Measurements from ENCODE around the gene CD33. TPM values are rescaled to one million over a fixed set of nuclear protein-coding genes. Genes with fewer than 3 reads are reported as not detected.
"Not testable (repeated sequence)": the region's sequence is repeated elsewhere in the genome, so short reads cannot be mapped to it uniquely, and the experiment has no call there.

The CD33 gene
- polyA plus RNA-seq, 3 donors from 2014 or later: 3.5 to 17.4 (median 10.3) TPM

GRCh38 chr19:51195616-51196015, 29.3 kb upstream of the CD33 start:
- peaks cover 0 to 7% (median 4%) of the 10 kb centered on the region in 3 donors for H3K27me3 Mint-ChIP-seq (ENCODE audit: low read depth in 3 of 3)
- no peak for DNase-seq
- no peak overlapping the region for H3K4me3 Mint-ChIP-seq
- H3K36me3 Mint-ChIP-seq: no peaks in the 10 kb centered on the region
- H3K9me3 Mint-ChIP-seq: no peaks in the 10 kb centered on the region
- H3K4me1 Mint-ChIP-seq: peaks cover 7 to 9% of the 10 kb centered on the region in 2 donors
- H3K27ac Mint-ChIP-seq: peak overlapping the region in 1 of 6 donors; percentile 46

- Mint-ChIP-seq H3K9me3 (no peaks in the 10 kb centered on the region), H3K4me3 (no peak overlapping the region), H3K27ac (no peak overlapping the region), H3K4me1 (peaks cover 7 to 9% of the 10 kb centered on the region in 2 donors), H3K27me3 (ENCODE audit: low read depth in 3 of 3) (peaks cover 0 to 7% (median 4%) of the 10 kb centered on the region in 3 donors), H3K36me3 (no peaks in the 10 kb centered on the region)
- no peak for DNase-seq
Observed at GRCh38 chr19:51196181-51196580, 28.7 kb upstream of the CD33 start.

DNA sequence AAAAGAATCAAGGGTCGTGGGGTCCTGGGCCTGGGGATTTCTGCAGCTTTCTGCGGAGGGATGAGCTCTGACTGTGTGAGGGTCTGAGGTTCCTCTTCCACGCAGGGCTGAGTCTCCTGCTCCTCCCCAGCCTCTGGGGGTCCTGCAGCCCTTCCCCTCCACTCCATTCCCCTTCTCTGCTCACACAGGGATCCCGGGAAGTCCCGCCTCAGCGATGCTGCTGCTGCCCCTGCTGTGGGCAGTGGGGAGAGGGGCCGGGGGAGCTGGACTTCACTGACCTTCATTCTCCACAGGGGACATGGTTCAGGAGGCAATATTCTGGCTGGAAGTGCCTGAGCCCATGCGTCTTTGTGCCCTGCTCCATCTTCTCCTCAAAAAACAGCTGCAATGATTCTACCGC, 26.2 kb upstream of the CD33 start:
- H3K4me3 Mint-ChIP-seq: no peak overlapping the region
- peaks cover 7 to 9% of the 10 kb centered on the region in 2 donors for H3K4me1 Mint-ChIP-seq
- no peak for DNase-seq
- H3K36me3 Mint-ChIP-seq: no peaks in the 10 kb centered on the region
- no peaks in the 10 kb centered on the region for H3K9me3 Mint-ChIP-seq
- H3K27ac Mint-ChIP-seq: no peak overlapping the region
- H3K27me3 Mint-ChIP-seq (ENCODE audit: low read depth in 3 of 3): peaks cover 0 to 7% (median 4%) of the 10 kb centered on the region in 3 donors

GRCh38 chr19:51200071-51200666, 24.7 kb upstream of the CD33 start:
- H3K9me3 Mint-ChIP-seq: no peaks in the 10 kb centered on the region
- H3K4me3 Mint-ChIP-seq: no peak overlapping the region
- peaks cover 0 to 9% (median 4%) of the 10 kb centered on the region in 3 donors for H3K27me3 Mint-ChIP-seq (ENCODE audit: low read depth in 3 of 3)
- H3K36me3 Mint-ChIP-seq: no peaks in the 10 kb centered on the region
- no peak overlapping the region for H3K27ac Mint-ChIP-seq
- no peak for DNase-seq
- H3K4me1 Mint-ChIP-seq: peaks cover 2 to 8% of the 10 kb centered on the region in 2 donors

DNA sequence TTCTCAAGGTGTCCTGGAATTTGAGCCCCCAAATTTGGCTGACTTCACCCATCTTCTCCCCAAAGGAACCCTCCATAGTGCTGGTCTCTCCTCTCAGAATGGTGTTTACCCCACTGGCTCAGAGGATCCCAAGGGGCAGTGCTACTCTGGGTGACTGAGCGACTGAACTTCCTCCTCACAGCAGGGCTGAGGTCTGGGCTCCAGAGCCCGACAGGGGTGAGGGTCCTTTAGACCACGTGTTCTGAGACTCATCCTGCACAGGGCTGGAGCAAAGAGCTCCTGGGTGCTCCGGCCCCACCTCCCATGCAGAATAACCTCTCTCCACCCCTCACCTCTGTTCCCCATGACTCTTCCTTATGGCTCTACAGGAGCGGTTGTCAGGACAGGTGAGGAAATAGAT, 23.2 kb upstream of the CD33 start:
- DNase-seq: no peak
- H3K4me1 Mint-ChIP-seq: peaks cover 0 to 7% of the 10 kb centered on the region in 2 donors
- no peaks in the 10 kb centered on the region for H3K9me3 Mint-ChIP-seq
- H3K27me3 Mint-ChIP-seq (ENCODE audit: low read depth in 3 of 3): peaks cover 0 to 5% (median 4%) of the 10 kb centered on the region in 3 donors
- no peaks in the 10 kb centered on the region for H3K36me3 Mint-ChIP-seq
- no peak overlapping the region for H3K27ac Mint-ChIP-seq
- no peak overlapping the region for H3K4me3 Mint-ChIP-seq

GRCh38 chr19:51203916-51204315, 21.0 kb upstream of the CD33 start:
- Mint-ChIP-seq H3K9me3 (no peaks in the 10 kb centered on the region), H3K4me3 (no peak overlapping the region), H3K27ac (no peak overlapping the region), H3K27me3 (ENCODE audit: low read depth in 3 of 3) (peaks cover 4 to 5% (median 4%) of the 10 kb centered on the region in 3 donors), H3K4me1 (peaks cover 0 to 7% of the 10 kb centered on the region in 2 donors), H3K36me3 (peaks cover 0 to 4% (median 0%) of the 10 kb centered on the region in 3 donors)
- DNase-seq: no peak

- Mint-ChIP-seq H3K9me3 (no peaks in the 10 kb centered on the region), H3K27me3 (ENCODE audit: low read depth in 3 of 3) (peaks cover 3 to 5% (median 4%) of the 10 kb centered on the region in 3 donors)
Observed at GRCh38 chr19:51204321-51204720, 20.6 kb upstream of the CD33 start.

DNA sequence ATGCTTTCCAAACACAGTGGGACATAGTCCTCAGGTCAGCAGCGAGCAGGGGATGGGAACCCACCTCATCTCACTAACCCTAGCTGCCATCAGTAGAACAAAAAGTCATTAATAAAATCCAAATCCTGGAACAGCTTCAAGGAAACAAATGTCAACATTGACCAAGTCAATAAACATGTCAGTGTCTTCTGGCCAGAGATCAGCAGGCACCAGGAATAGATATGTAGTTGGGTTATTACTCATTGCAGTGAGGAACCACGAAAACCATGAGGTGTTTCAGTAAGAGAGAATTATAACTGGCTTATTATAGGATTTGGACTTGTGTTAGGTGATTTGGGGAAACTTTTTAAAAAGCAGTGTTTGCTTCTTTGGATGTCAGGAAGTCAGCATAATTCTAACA, 17.1 kb upstream of the CD33 start:
- Mint-ChIP-seq H3K36me3 (peaks cover 0 to 4% (median 0%) of the 10 kb centered on the region in 3 donors), H3K27me3 (ENCODE audit: low read depth in 3 of 3) (peaks cover 0 to 5% (median 4%) of the 10 kb centered on the region in 3 donors)

More at GRCh38 chr19:51204321-51204720, 20.6 kb upstream of the CD33 start:
- Mint-ChIP-seq H3K36me3 (peaks cover 0 to 4% (median 0%) of the 10 kb centered on the region in 3 donors), H3K27ac (no peak overlapping the region), H3K4me3 (no peak overlapping the region), H3K4me1 (peaks cover 0 to 7% of the 10 kb centered on the region in 2 donors)
- DNase-seq: no peak

GRCh38 chr19:51210191-51210784, 14.6 kb upstream of the CD33 start:
- DNase-seq: no peak
- Mint-ChIP-seq H3K4me3 (no peak overlapping the region), H3K36me3 (peaks cover 0 to 4% (median 0%) of the 10 kb centered on the region in 3 donors), H3K9me3 (no peaks in the 10 kb centered on the region), H3K4me1 (peaks cover 9 to 13% of the 10 kb centered on the region in 2 donors), H3K27ac (no peak overlapping the region), H3K27me3 (ENCODE audit: low read depth in 3 of 3) (peaks cover 0 to 4% (median 4%) of the 10 kb centered on the region in 3 donors)

More for the DNA sequence above, 17.1 kb upstream of the CD33 start:
- no peaks in the 10 kb centered on the region for H3K9me3 Mint-ChIP-seq
- H3K4me1 Mint-ChIP-seq: peaks cover 9 to 20% of the 10 kb centered on the region in 2 donors
- H3K27ac Mint-ChIP-seq: peak overlapping the region in 1 of 6 donors; percentile 30
- H3K4me3 Mint-ChIP-seq: no peak overlapping the region
- DNase-seq: no peak

GRCh38 chr19:51210874-51211361, 14.0 kb upstream of the CD33 start:
- Mint-ChIP-seq H3K4me1 (peaks cover 9 to 13% of the 10 kb centered on the region in 2 donors), H3K4me3 (peak overlapping the region in 2 of 5 donors; percentile 11 to 22), H3K27ac (peak overlapping the region in 1 of 6 donors; percentile 24)
- not testable (repeated sequence) for H3K36me3 Mint-ChIP-seq; H3K27me3 Mint-ChIP-seq (ENCODE audit: low read depth in 3 of 3); H3K9me3 Mint-ChIP-seq
- peak in 1 of 3 donors; percentile 3 for DNase-seq

GRCh38 chr19:51211833-51212232, 13.0 kb upstream of the CD33 start:
- Mint-ChIP-seq H3K4me3 (no peak overlapping the region), H3K27ac (peak overlapping the region in 1 of 6 donors; percentile 25), H3K27me3 (ENCODE audit: low read depth in 3 of 3) (peaks cover 0 to 5% (median 4%) of the 10 kb centered on the region in 3 donors)

GRCh38 chr19:51219307-51219706, 5.6 kb upstream of the CD33 start:
- peaks cover 0 to 2% (median 0%) of the 10 kb centered on the region in 3 donors for H3K36me3 Mint-ChIP-seq
- no peak overlapping the region for H3K27ac Mint-ChIP-seq
- H3K27me3 Mint-ChIP-seq (ENCODE audit: low read depth in 3 of 3): peaks cover 0 to 15% (median 4%) of the 10 kb centered on the region in 3 donors
- H3K4me1 Mint-ChIP-seq: no peaks in the 10 kb centered on the region
- no peak for DNase-seq
- H3K9me3 Mint-ChIP-seq: no peaks in the 10 kb centered on the region
- no peak overlapping the region for H3K4me3 Mint-ChIP-seq

More at GRCh38 chr19:51211833-51212232, 13.0 kb upstream of the CD33 start:
- no peak for DNase-seq
- Mint-ChIP-seq H3K36me3 (peaks cover 0 to 4% (median 0%) of the 10 kb centered on the region in 3 donors), H3K9me3 (no peaks in the 10 kb centered on the region), H3K4me1 (peaks cover 9 to 13% of the 10 kb centered on the region in 2 donors)

DNA sequence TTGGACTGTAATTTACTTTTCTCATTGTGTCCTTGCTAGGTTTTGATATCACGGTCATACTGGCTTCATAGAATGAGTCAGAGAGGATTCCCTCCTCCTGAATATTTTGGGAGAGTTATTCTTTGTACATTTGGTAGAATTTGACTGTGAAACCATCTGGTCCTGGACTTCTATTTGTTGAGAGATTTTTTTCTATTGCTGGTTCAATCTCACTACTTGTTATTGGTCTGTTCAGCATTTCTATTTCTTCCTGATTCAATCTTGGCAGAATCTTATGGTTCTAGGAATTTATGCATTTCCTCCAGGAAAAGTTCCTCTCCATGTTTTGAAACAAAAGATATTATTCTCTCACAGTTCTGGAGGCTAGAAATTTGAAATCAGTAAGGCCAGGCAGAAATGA, 4.9 kb upstream of the CD33 start:
- Mint-ChIP-seq H3K4me3 (no peak overlapping the region), H3K27ac (no peak overlapping the region), H3K9me3 (no peaks in the 10 kb centered on the region), H3K27me3 (ENCODE audit: low read depth in 3 of 3) (peaks cover 0 to 15% (median 4%) of the 10 kb centered on the region in 3 donors), H3K36me3 (peaks cover 0 to 2% (median 0%) of the 10 kb centered on the region in 3 donors), H3K4me1 (no peaks in the 10 kb centered on the region)
- no peak for DNase-seq

DNA sequence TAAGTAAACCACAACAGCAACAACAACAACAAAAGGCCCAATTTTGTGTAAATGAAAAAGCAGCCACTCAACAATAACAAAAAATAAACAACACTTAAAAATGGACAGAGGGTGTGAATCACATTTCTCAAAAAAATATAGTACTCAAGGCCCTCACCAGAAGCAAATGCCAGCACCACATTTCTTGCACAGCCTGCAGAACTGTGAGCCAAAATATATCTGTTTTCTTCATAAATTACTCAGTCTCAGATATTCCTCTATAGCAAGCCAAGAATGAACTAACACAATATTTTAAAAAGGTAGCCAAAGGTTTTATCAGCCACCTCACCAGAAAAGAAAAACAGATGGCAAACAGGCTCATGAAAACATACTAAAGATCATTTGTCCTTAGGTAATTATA, 3.9 kb upstream of the CD33 start:
- Mint-ChIP-seq H3K27me3 (ENCODE audit: low read depth in 3 of 3) (peaks cover 0 to 15% (median 3%) of the 10 kb centered on the region in 3 donors), H3K27ac (no peak overlapping the region), H3K9me3 (no peaks in the 10 kb centered on the region), H3K36me3 (peaks cover 0 to 2% (median 0%) of the 10 kb centered on the region in 3 donors), H3K4me3 (no peak overlapping the region), H3K4me1 (no peaks in the 10 kb centered on the region)
- DNase-seq: no peak
